CD4-positive, alpha-beta memory T cell (primary cell): ENCODE measurements around the gene PCDHA2. TPM values are rescaled to one million over a fixed set of nuclear protein-coding genes. Genes with fewer than 3 reads are reported as not detected.

Experiments used
- CTCF ChIA-PET: fragments of 350-600 bp; sonication (Branson Sonifier 250); formaldehyde crosslinking; loops from one replicate; lab custom pipeline; 2021; ENCODE audit warnings: inconsistent platforms; ENCODE audit not compliant: partially characterized antibody; lab: Charles Lee
- POLR2A ChIA-PET: fragments of 350-600 bp; sonication (Branson Sonifier 250); formaldehyde crosslinking; loops from one replicate; lab custom pipeline; 2021; ENCODE audit not compliant: partially characterized antibody; lab: Charles Lee
- DNase-seq, 5 donors: peaks; one replicate each; pipeline versions ENCODE4 v3.0.0 to v3.0.0-alpha.2; 2020 to 2022; ENCODE audit warnings: mixed read lengths in 1 of 5
- H3K27ac ChIP-seq: one replicate; pipeline ENCODE4 v1.7.0; 2013; ENCODE audit warnings: low read depth, low read length
- H3K27me3 ChIP-seq: 2 replicates; pipeline ENCODE4 v1.7.0; 2013; ENCODE audit warnings: mild to moderate bottlenecking, low read length, moderate library complexity; ENCODE audit not compliant: insufficient read depth
- H3K36me3 ChIP-seq: 2 replicates; pipeline ENCODE4 v1.7.0; 2013; ENCODE audit warnings: mild to moderate bottlenecking, low read length, moderate library complexity; ENCODE audit not compliant: insufficient read depth
- H3K4me1 ChIP-seq: 2 replicates; pipeline ENCODE4 v1.7.0; 2013; ENCODE audit warnings: mild to moderate bottlenecking, low read length, moderate library complexity; ENCODE audit not compliant: insufficient read depth
- H3K4me3 ChIP-seq, 2 donors: one replicate each; pipeline ENCODE4 v1.7.0; 2013; ENCODE audit warnings: low read length in 2 of 2, mild to moderate bottlenecking in 1 of 2
- H3K9me3 ChIP-seq, 2 donors: one replicate each; pipeline ENCODE4 v1.7.0; 2013; ENCODE audit warnings: low read length in 2 of 2, control low read depth in 1 of 2; ENCODE audit not compliant: control insufficient read depth in 1 of 2
- H3K27ac Mint-ChIP-seq, 7 donors: one replicate each; pipeline ENCODE4 v1.8.0; 2020 to 2021; ENCODE audit warnings: mixed read lengths in 7 of 7, mild to moderate bottlenecking in 6 of 7, inconsistent platforms in 3 of 7, moderate library complexity in 3 of 7
- H3K27me3 Mint-ChIP-seq, 2 donors: one replicate each; pipeline ENCODE4 v1.8.0; 2020 to 2021; ENCODE audit warnings: mixed read lengths in 2 of 2
- H3K36me3 Mint-ChIP-seq, 2 donors: one replicate each; pipeline ENCODE4 v1.8.0; 2020 to 2021; ENCODE audit warnings: mixed read lengths in 2 of 2, inconsistent platforms in 1 of 2, mild to moderate bottlenecking in 1 of 2
- H3K4me1 Mint-ChIP-seq, 4 donors: one replicate each; pipeline ENCODE4 v1.8.0; 2020 to 2021; ENCODE audit warnings: mixed read lengths in 4 of 4, mild to moderate bottlenecking in 1 of 4
- H3K4me3 Mint-ChIP-seq, 8 donors: one replicate each; pipeline ENCODE4 v1.8.0; 2020 to 2021; ENCODE audit warnings: mixed read lengths in 8 of 8, mild to moderate bottlenecking in 7 of 8, moderate library complexity in 6 of 8, inconsistent platforms in 3 of 8
- H3K9me3 Mint-ChIP-seq, 8 donors: one replicate each; pipeline ENCODE4 v1.8.0; 2020 to 2021; ENCODE audit warnings: mixed read lengths in 8 of 8, mild to moderate bottlenecking in 5 of 8, inconsistent platforms in 3 of 8, moderate library complexity in 1 of 8
- intact Hi-C: fragments of 100-400 bp; cut with micrococcal nuclease; formaldehyde crosslinking; loops from one replicate; pipeline ENCODE4 v1.15.1; 2023
- polyA plus RNA-seq, 2 donors: library from polyadenylated mRNA; unstranded; fragments of 300-500 nt; fragmentation: Illumina TruSeq; gene quantifications; one replicate each; pipeline ENCODE4 v1.2.3, GENCODE V29; 2021
- total RNA-seq, 2 experiments: library from RNA; stranded (reverse); gene quantifications; one replicate each; pipeline ENCODE4 v1.2.3, GENCODE V29; 2021

PCDHA2 gene
- total RNA-seq (not detected), polyA plus RNA-seq (not detected)

DNA sequence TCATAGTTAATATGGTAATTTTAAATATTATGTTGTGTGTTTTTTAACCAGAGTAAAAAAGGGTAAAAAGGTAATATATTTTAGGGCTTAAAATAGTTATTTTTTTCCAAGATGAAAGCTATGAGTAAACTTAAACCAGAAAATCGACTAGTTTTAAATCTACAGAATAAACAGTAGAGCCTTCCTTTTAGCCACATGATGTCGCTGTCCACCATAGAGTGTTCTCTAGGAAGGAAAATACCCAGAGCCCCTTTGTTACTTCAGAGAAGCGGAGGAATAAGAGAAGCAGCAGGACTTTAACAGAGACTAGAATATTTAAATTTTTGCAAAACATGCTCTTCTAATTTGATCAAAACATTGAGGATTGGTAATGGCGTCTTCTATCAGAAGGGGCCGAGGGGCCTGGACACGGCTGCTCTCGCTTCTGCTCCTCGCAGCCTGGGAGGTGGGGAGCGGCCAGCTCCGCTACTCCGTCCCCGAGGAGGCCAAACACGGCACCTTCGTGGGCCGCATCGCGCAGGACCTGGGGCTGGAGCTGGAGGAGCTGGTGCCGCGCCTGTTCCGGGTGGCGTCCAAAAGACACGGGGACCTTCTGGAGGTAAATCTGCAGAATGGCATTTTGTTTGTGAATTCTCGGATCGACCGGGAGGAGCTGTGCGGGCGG, at the start of gene PCDHA2:
Gene PCDHA2, plus strand, starts transcription at position 258 of the 664 bp plus-strand sequence.
- Histone ChIP-seq H3K36me3 (no peaks in the 10 kb centered on the region), H3K4me1 (no peaks in the 10 kb centered on the region), H3K27me3 (peaks cover under 1% of the 10 kb centered on the region), H3K27ac (no peak within 1 kb of the TSS), H3K4me3 (no peak within 1 kb of the TSS), H3K9me3 (no peaks in the 10 kb centered on the region)
- Mint-ChIP-seq H3K9me3 (peaks cover 4 to 74% (median 57%) of the 10 kb centered on the region in 8 donors), H3K27me3 (peaks cover 17 to 19% of the 10 kb centered on the region in 2 donors), H3K4me1 (no peaks in the 10 kb centered on the region), H3K27ac (no peak within 1 kb of the TSS), H3K4me3 (no peak within 1 kb of the TSS), H3K36me3 (peaks cover under 1 to 12% of the 10 kb centered on the region in 2 donors)
- ChIA-PET POLR2A (no interaction called here), CTCF (no interaction called here)
- intact Hi-C loops, result no loop called here
- peak in 1 of 5 donors; percentile 6 for DNase-seq

DNA sequence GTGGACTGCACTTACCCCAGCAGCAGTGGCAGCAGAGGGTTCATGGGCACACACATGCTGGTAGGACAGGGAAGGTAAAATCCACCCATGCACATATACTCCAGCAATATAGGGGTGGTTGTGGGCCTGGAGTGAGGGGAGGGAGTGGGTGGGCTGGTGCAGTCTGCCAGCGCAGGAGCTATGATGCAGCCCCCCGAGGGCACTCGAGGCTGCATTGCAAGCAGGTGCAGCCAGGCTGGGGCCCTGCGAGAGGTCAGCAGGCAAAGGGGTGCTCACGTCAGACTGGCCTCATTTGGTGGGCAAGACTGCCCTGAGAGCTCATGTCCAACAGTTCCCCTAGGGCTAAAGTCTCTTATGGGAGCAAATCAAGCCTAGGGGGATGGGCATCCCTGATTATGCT, 41.1 kb upstream of the PCDHA2 start:
- H3K4me1 Mint-ChIP-seq, result no peaks in the 10 kb centered on the region
- Histone ChIP-seq H3K36me3 (no peaks in the 10 kb centered on the region), H3K27me3 (no peaks in the 10 kb centered on the region), H3K4me3 (no peak overlapping the region), H3K4me1 (no peaks in the 10 kb centered on the region), H3K27ac (no peak overlapping the region), H3K9me3 (peaks cover 0 to 3% of the 10 kb centered on the region in 2 donors)
- CTCF ChIA-PET, result no interaction called here
- no peak overlapping the region for H3K4me3 Mint-ChIP-seq
- peaks cover 19 to 94% (median 84%) of the 10 kb centered on the region in 8 donors for H3K9me3 Mint-ChIP-seq
- POLR2A ChIA-PET, result no interaction called here
- no peak overlapping the region for H3K27ac Mint-ChIP-seq
- DNase-seq, result no peak
- H3K36me3 Mint-ChIP-seq, result peaks cover 8 to 32% of the 10 kb centered on the region in 2 donors
- intact Hi-C loops, result no loop called here
- peaks cover 2 to 8% of the 10 kb centered on the region in 2 donors for H3K27me3 Mint-ChIP-seq

DNA sequence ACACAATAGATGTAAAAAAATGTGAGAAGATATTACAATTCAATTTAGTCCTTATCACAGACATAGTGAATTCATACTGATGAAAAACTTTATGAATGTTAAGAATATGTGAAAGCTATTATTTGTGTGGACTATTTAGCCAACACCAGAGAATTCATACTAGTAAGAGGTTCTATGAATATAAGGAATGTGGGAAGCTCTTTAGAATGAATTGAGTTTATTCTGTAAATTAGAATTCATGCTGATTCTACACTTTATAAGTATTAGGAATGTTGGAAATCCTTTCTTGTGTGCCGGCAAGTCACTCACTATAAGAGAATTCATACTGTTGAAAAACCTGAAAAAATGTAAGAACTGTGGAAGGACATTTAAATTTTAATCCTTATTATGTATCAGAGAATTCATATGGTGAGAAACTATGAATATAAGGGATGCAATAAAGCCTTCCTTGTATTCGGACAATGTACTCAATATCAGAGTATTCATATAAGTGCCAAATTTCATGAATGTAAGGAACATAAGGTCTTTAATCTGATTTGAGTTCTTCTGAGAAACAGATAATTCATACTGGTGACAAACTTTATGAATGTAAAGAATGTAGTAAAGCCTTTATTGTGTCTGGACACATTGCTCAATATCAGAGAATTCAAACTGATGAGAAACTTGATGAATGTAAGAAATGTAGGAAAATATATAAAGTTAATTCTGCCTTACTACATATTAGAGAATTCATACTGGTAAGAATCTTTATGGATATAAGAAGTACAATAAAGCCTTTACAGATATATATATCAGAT, 30.3 kb upstream of the PCDHA2 start:
- Histone ChIP-seq H3K4me1 (no peaks in the 10 kb centered on the region), H3K4me3 (no peak overlapping the region), H3K9me3 (peaks cover 0 to 50% of the 10 kb centered on the region in 2 donors), H3K27me3 (no peaks in the 10 kb centered on the region), H3K36me3 (no peaks in the 10 kb centered on the region), H3K27ac (no peak overlapping the region)
- H3K36me3 Mint-ChIP-seq, result peaks cover 17 to 27% of the 10 kb centered on the region in 2 donors
- intact Hi-C loops, result no loop called here
- POLR2A ChIA-PET, result no interaction called here
- no peak overlapping the region for H3K4me3 Mint-ChIP-seq
- DNase-seq, result no peak
- peaks cover 0 to 1% of the 10 kb centered on the region in 2 donors for H3K27me3 Mint-ChIP-seq
- no peaks in the 10 kb centered on the region for H3K4me1 Mint-ChIP-seq
- peaks cover 0 to 95% (median 80%) of the 10 kb centered on the region in 8 donors for H3K9me3 Mint-ChIP-seq
- CTCF ChIA-PET, result no interaction called here
- H3K27ac Mint-ChIP-seq, result no peak overlapping the region

DNA sequence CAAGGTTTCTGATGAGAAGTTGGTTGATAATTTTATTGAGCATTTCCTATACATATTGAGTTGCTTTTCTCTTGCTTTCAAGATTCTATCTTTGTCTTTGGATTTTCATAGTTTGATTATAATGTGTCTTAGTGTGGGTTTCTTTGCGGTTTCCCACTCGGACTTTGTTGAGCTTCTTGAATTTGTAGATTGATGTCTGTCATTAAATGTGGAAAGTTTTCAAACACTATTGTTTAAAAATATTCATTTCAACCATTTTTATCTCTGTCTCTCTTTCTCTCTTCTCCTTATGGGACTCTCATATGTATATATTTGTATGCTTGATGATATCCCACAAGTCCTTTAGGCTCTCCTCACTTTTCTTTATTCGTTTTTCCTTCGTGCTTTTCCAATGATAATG, 27.2 kb upstream of the PCDHA2 start:
- Mint-ChIP-seq H3K4me1 (no peaks in the 10 kb centered on the region), H3K27ac (no peak overlapping the region), H3K9me3 (peaks cover 0 to 93% (median 79%) of the 10 kb centered on the region in 8 donors), H3K27me3 (peaks cover 0 to 2% of the 10 kb centered on the region in 2 donors), H3K36me3 (peaks cover 11 to 26% of the 10 kb centered on the region in 2 donors), H3K4me3 (no peak overlapping the region)
- Histone ChIP-seq H3K4me3 (no peak overlapping the region), H3K27me3 (no peaks in the 10 kb centered on the region), H3K9me3 (peaks cover 0 to 64% of the 10 kb centered on the region in 2 donors), H3K36me3 (no peaks in the 10 kb centered on the region), H3K27ac (no peak overlapping the region), H3K4me1 (no peaks in the 10 kb centered on the region)
- no peak for DNase-seq
- intact Hi-C loops, result no loop called here
- ChIA-PET CTCF (no interaction called here), POLR2A (no interaction called here)

DNA sequence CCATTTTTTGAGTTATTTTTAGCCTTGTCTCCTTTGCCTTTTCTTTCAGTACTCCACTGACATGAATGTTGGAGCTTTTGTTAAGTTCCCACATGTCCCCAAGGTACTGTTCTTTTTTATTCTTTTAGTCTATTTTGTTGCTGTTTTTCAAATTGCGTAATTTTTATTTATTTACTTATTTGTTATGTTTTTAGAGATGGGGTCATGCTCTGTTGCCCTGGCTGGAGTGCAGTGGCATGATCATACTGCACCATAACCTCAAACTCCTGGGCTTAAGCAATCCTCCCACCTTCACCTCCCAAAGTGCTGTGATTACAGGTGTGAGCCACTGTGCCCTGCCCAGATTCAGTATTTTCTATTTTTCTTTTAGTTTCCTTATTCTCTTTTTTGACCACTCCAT, 14.1 kb upstream of the PCDHA2 start:
- no peaks in the 10 kb centered on the region for H3K4me1 ChIP-seq
- H3K27ac Mint-ChIP-seq, result no peak overlapping the region
- no peak overlapping the region for H3K27ac ChIP-seq
- no peaks in the 10 kb centered on the region for H3K36me3 ChIP-seq
- no peak overlapping the region for H3K4me3 ChIP-seq
- ChIA-PET CTCF (interaction anchor here (1.1 kb wide), 1 partner anchor 62 kb away, joined by 4 read pairs; no protein-coding TSS in a partner anchor), POLR2A (no interaction called here)
- intact Hi-C loops, result no loop called here
- H3K4me3 Mint-ChIP-seq, result no peak overlapping the region
- no peaks in the 10 kb centered on the region for H3K27me3 ChIP-seq
- no peaks in the 10 kb centered on the region for H3K4me1 Mint-ChIP-seq
- peaks cover 0 to 19% of the 10 kb centered on the region in 2 donors for H3K9me3 ChIP-seq
- H3K9me3 Mint-ChIP-seq, result peaks cover 7 to 98% (median 86%) of the 10 kb centered on the region in 8 donors
- peaks cover 16 to 19% of the 10 kb centered on the region in 2 donors for H3K36me3 Mint-ChIP-seq
- no peak for DNase-seq
- H3K27me3 Mint-ChIP-seq, result no peaks in the 10 kb centered on the region

DNA sequence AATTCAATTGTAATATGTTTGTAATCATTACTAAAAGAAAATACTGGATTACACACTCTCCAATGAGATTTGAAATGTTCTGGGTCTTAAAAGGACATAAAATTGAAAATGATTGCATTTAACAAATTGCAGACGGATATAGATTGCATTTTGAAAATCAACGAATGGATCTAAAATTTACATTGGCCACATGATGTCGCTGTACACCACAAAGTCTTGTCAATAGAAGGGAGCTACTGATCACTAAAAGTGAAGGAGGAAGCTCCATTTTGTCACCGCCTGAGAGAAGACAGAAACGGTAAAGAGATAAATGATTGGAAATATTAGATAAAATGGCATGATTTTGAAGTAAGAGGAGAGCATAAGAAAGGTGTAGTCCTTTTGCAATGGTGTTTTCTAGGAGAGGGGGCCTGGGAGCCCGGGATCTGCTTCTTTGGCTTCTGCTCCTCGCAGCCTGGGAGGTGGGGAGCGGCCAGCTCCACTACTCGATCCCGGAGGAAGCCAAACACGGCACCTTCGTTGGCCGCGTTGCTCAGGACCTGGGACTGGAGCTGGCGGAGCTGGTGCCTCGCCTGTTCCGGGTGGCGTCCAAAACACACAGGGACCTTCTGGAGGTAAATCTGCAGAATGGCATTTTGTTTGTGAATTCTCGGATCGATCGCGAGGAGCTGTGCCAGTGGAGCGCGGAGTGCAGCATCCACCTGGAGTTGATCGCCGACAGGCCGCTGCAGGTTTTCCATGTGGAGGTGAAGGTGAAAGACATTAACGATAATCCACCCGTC, 8.6 kb upstream of the PCDHA2 start, which contains the start of gene PCDHA1:
Gene PCDHA1, plus strand, starts transcription at position 236 of the 782 bp plus-strand sequence.
- no peaks in the 10 kb centered on the region for H3K36me3 ChIP-seq
- no peaks in the 10 kb centered on the region for H3K27me3 ChIP-seq
- intact Hi-C loops, result no loop called here
- peaks cover 0 to 19% of the 10 kb centered on the region in 2 donors for H3K9me3 ChIP-seq
- peak in 1 of 5 donors; percentile 26 for DNase-seq
- H3K9me3 Mint-ChIP-seq, result peaks cover 6 to 89% (median 75%) of the 10 kb centered on the region in 8 donors
- CTCF ChIA-PET, result no interaction called here
- H3K27ac Mint-ChIP-seq, result peak within 1 kb of the TSS in 1 of 7 donors; percentile 57
- H3K36me3 Mint-ChIP-seq, result peaks cover 16 to 24% of the 10 kb centered on the region in 2 donors
- no peak within 1 kb of the TSS for H3K27ac ChIP-seq
- H3K4me1 ChIP-seq, result no peaks in the 10 kb centered on the region
- H3K4me3 Mint-ChIP-seq, result peak within 1 kb of the TSS in 1 of 8 donors; percentile 55
- H3K4me3 ChIP-seq, result no peak within 1 kb of the TSS
- peaks cover 5 to 11% of the 10 kb centered on the region in 2 donors for H3K27me3 Mint-ChIP-seq
- no peaks in the 10 kb centered on the region for H3K4me1 Mint-ChIP-seq
- POLR2A ChIA-PET, result no interaction called here
